Naive thymus-derived CD4-positive, alpha-beta T cell (primary cell): ENCODE results near the gene IBA57. TPM values are rescaled to one million over a fixed set of nuclear protein-coding genes. Genes with fewer than 3 reads are reported as not detected.
A peak's percentile ranks its signal among the peaks of the same experiment; 100 is the strongest.
"Not testable (repeated sequence)": the region's sequence is repeated elsewhere in the genome, so short reads cannot be mapped to it uniquely, and the experiment has no call there.

Experiments used
- ATAC-seq: fragments of 150-1000 bp; cut with Tn5 transposase; 2 replicates; pipeline ENCODE4 v1.10.0; 2021; ENCODE audit warnings: mild to moderate bottlenecking, moderate library complexity
- CTCF ChIA-PET: fragments of 350-600 bp; sonication (Branson Sonifier 250); formaldehyde crosslinking; loops from one replicate; lab custom pipeline; 2021; ENCODE audit warnings: antibody characterized with exemption; lab: Charles Lee
- POLR2A ChIA-PET: fragments of 350-600 bp; sonication (Branson Sonifier 250); formaldehyde crosslinking; loops from one replicate; lab custom pipeline; 2021; ENCODE audit warnings: antibody characterized with exemption, inconsistent platforms; lab: Charles Lee
- DNase-seq, 9 donors: peaks; one replicate each; pipeline versions ENCODE4 v3.0.0 to v3.0.0-alpha.2; 2020 to 2022; ENCODE audit warnings: mixed read lengths in 1 of 9
- H3K27ac ChIP-seq: one replicate; pipeline ENCODE4 v1.7.0; 2013; ENCODE audit warnings: mild to moderate bottlenecking, low read depth, low read length, moderate library complexity
- H3K27me3 ChIP-seq, 2 donors: one replicate each; pipeline ENCODE4 v1.7.0; 2013; ENCODE audit warnings: low read length in 2 of 2, mild to moderate bottlenecking in 2 of 2, moderate library complexity in 2 of 2; ENCODE audit not compliant: control insufficient read depth in 2 of 2, insufficient read depth in 2 of 2
- H3K36me3 ChIP-seq, 3 experiments: 1 replicate in 2 of 3; 2 replicates in 1 of 3; pipeline ENCODE4 v1.7.0; 2013; ENCODE audit warnings: low read length in 3 of 3, mild to moderate bottlenecking in 3 of 3, moderate library complexity in 1 of 3; ENCODE audit not compliant: insufficient read depth in 3 of 3, control insufficient read depth in 2 of 3
- H3K4me1 ChIP-seq, 2 donors: one replicate each; pipeline ENCODE4 v1.7.0; 2013; ENCODE audit warnings: low read length in 2 of 2, mild to moderate bottlenecking in 2 of 2, moderate library complexity in 1 of 2; ENCODE audit not compliant: control insufficient read depth in 2 of 2, insufficient read depth in 2 of 2
- H3K4me3 ChIP-seq: 2 replicates; pipeline ENCODE4 v1.7.0; 2013; ENCODE audit warnings: mild to moderate bottlenecking, low read length
- H3K9me3 ChIP-seq, 3 experiments: 1 replicate in 2 of 3; 2 replicates in 1 of 3; pipeline ENCODE4 v1.7.0; 2013; ENCODE audit warnings: low read length in 3 of 3; ENCODE audit not compliant: control insufficient read depth in 2 of 3
- H3K27ac Mint-ChIP-seq, 9 donors: one replicate each; pipeline ENCODE4 v1.8.0; 2020 to 2022; ENCODE audit warnings: mixed read lengths in 9 of 9, mild to moderate bottlenecking in 8 of 9, moderate library complexity in 5 of 9, inconsistent platforms in 2 of 9
- H3K27me3 Mint-ChIP-seq, 5 donors: one replicate each; pipeline ENCODE4 v1.8.0; 2021 to 2022; ENCODE audit warnings: mixed read lengths in 5 of 5, mild to moderate bottlenecking in 1 of 5
- H3K36me3 Mint-ChIP-seq, 5 donors: one replicate each; pipeline ENCODE4 v1.8.0; 2020 to 2022; ENCODE audit warnings: mixed read lengths in 5 of 5, mild to moderate bottlenecking in 3 of 5, inconsistent platforms in 1 of 5
- H3K4me1 Mint-ChIP-seq, 7 donors: one replicate each; pipeline ENCODE4 v1.8.0; 2020 to 2022; ENCODE audit warnings: mixed read lengths in 7 of 7, mild to moderate bottlenecking in 3 of 7, inconsistent platforms in 1 of 7
- H3K4me3 Mint-ChIP-seq, 10 donors: one replicate each; pipeline ENCODE4 v1.8.0; 2020 to 2022; ENCODE audit warnings: mild to moderate bottlenecking in 10 of 10, mixed read lengths in 10 of 10, moderate library complexity in 6 of 10, inconsistent platforms in 2 of 10
- H3K9me3 Mint-ChIP-seq, 11 donors: one replicate each; pipeline ENCODE4 v1.8.0; 2020 to 2022; ENCODE audit warnings: mixed read lengths in 11 of 11, mild to moderate bottlenecking in 4 of 11, inconsistent platforms in 1 of 11, moderate library complexity in 1 of 11
- intact Hi-C, 2 donors: fragments of 100-400 bp; cut with micrococcal nuclease; formaldehyde crosslinking; loops; one replicate each; pipeline ENCODE4 v1.15.1; 2023
- polyA plus RNA-seq, 2 donors: library from polyadenylated mRNA; unstranded; fragments of 300-500 nt; fragmentation: Illumina TruSeq; gene quantifications; one replicate each; pipeline ENCODE4 v1.2.3, GENCODE V29; 2021
- total RNA-seq, 6 experiments: library from RNA in 5 of 6; stranded (reverse) in 5 of 6; gene quantifications; 1 replicate in 5 of 6; 2 replicates in 1 of 6; pipeline ENCODE4 v1.2.3 and lab custom pipeline; 2021 to 2026

IBA57 gene
- total and polyA plus RNA-seq, 7 experiments from 2014 or later, result 5.4 to 17.1 (median 10.2) TPM

GRCh38 chr1:228226956-228227791 lies 61.6 kb downstream of the IBA57 start:
- Mint-ChIP-seq H3K36me3 (peaks cover 28 to 88% (median 79%) of the 10 kb centered on the region in 5 donors), H3K9me3 (peaks cover 0 to 27% (median 9%) of the 10 kb centered on the region in 11 donors), H3K4me3 (no peak overlapping the region), H3K27ac (peak overlapping the region in 1 of 9 donors; percentile 22), H3K4me1 (peaks cover 0 to 13% (median 5%) of the 10 kb centered on the region in 7 donors), H3K27me3 (no peaks in the 10 kb centered on the region)
- ChIA-PET CTCF (interaction anchor here (1.0 kb wide), 1 partner anchor 12 kb away, joined by 3 read pairs; no protein-coding TSS in a partner anchor), POLR2A (no interaction called here)
- H3K4me3 ChIP-seq, result no peak overlapping the region
- H3K27ac ChIP-seq, result no peak overlapping the region
- ATAC-seq (no peak), DNase-seq (no peak)
- no peaks in the 10 kb centered on the region for H3K4me1 ChIP-seq
- H3K36me3 ChIP-seq, result peaks cover 0 to 79% (median 12%) of the 10 kb centered on the region in 3 experiments
- no peaks in the 10 kb centered on the region for H3K27me3 ChIP-seq
- H3K9me3 ChIP-seq, result peaks cover 0 to 18% (median 0%) of the 10 kb centered on the region in 3 experiments
- intact Hi-C loops, result no loop called here

- Mint-ChIP-seq H3K36me3 (peaks cover 35 to 88% (median 80%) of the 10 kb centered on the region in 5 donors), H3K4me1 (peaks cover 0 to 10% (median 4%) of the 10 kb centered on the region in 7 donors), H3K9me3 (peaks cover 0 to 37% (median 12%) of the 10 kb centered on the region in 11 donors)
- H3K27ac ChIP-seq, intact Hi-C loops, H3K4me3 ChIP-seq, DNase-seq, H3K27ac Mint-ChIP-seq, ATAC-seq, H3K4me1 ChIP-seq, H3K4me3 Mint-ChIP-seq, H3K27me3 Mint-ChIP-seq, H3K27me3 ChIP-seq, POLR2A ChIA-PET: not testable (repeated sequence)
- H3K9me3 ChIP-seq, result peaks cover 0 to 26% (median 0%) of the 10 kb centered on the region in 3 experiments
- CTCF ChIA-PET, result interaction anchor here (0.6 kb wide), 1 partner anchor 282 kb away, joined by 3 read pairs; no protein-coding TSS in a partner anchor
- H3K36me3 ChIP-seq, result peaks cover 0 to 78% (median 12%) of the 10 kb centered on the region in 3 experiments
Observed at GRCh38 chr1:228228147-228228546, 62.5 kb downstream of the IBA57 start.

GRCh38 chr1:228228601-228229074 lies 63.0 kb downstream of the IBA57 start:
- Histone ChIP-seq H3K36me3 (peaks cover 0 to 77% (median 12%) of the 10 kb centered on the region in 3 experiments), H3K9me3 (peaks cover 0 to 26% (median 0%) of the 10 kb centered on the region in 3 experiments), H3K4me1 (no peaks in the 10 kb centered on the region), H3K27me3 (no peaks in the 10 kb centered on the region), H3K4me3 (no peak overlapping the region), H3K27ac (no peak overlapping the region)
- Mint-ChIP-seq H3K27ac (peak overlapping the region in 2 of 9 donors; percentile 4 to 51), H3K4me1 (peaks cover 0 to 12% (median 4%) of the 10 kb centered on the region in 7 donors), H3K4me3 (no peak overlapping the region), H3K9me3 (peaks cover 2 to 39% (median 14%) of the 10 kb centered on the region in 11 donors), H3K36me3 (peaks cover 40 to 88% (median 80%) of the 10 kb centered on the region in 5 donors), H3K27me3 (no peaks in the 10 kb centered on the region)
- ChIA-PET POLR2A (interaction anchor here (0.7 kb wide), 1 partner anchor 296 kb away, joined by 4 read pairs; no protein-coding TSS in a partner anchor), CTCF (interaction anchor here (0.6 kb wide), 2 partner anchors 282 to 998 kb away, joined by 3 read pairs; no protein-coding TSS in a partner anchor)
- DNase-seq, result no peak
- ATAC-seq, result no peak
- intact Hi-C loops, result no loop called here

- Histone ChIP-seq H3K27me3 (no peaks in the 10 kb centered on the region), H3K4me3 (no peak overlapping the region), H3K9me3 (peaks cover 0 to 11% (median 0%) of the 10 kb centered on the region in 3 experiments), H3K36me3 (peaks cover 0 to 67% (median 0%) of the 10 kb centered on the region in 3 experiments), H3K27ac (no peak overlapping the region), H3K4me1 (no peaks in the 10 kb centered on the region)
- POLR2A ChIA-PET, result no interaction called here
- intact Hi-C loops, result no loop called here
- CTCF ChIA-PET, result no interaction called here
- Mint-ChIP-seq H3K9me3 (peaks cover 2 to 44% (median 20%) of the 10 kb centered on the region in 11 donors), H3K27ac (no peak overlapping the region), H3K4me1 (peaks cover 0 to 21% (median 4%) of the 10 kb centered on the region in 7 donors), H3K27me3 (no peaks in the 10 kb centered on the region), H3K36me3 (peaks cover 41 to 88% (median 79%) of the 10 kb centered on the region in 5 donors), H3K4me3 (no peak overlapping the region)
- DNase-seq, result no peak
- no peak for ATAC-seq
Observed at GRCh38 chr1:228231189-228231588, 65.6 kb downstream of the IBA57 start.

Other genes with a start within 250 kb of the IBA57 start
- under 1 TPM in 1 of 5 experiments, not detected in 4; 0.29 TPM for gene WNT9A, start 217.9 kb upstream of the IBA57 start, total RNA-seq
- gene WNT9A, start 217.9 kb upstream of the IBA57 start, polyA plus RNA-seq, result not detected
- not detected for gene WNT3A, start 158.8 kb upstream of the IBA57 start, total RNA-seq
- gene WNT3A, start 158.8 kb upstream of the IBA57 start, polyA plus RNA-seq, result not detected
- 100 to 1,000 TPM; 198 to 390 (median 259) TPM for gene ARF1, start 83.1 kb upstream of the IBA57 start, total RNA-seq
- gene ARF1, start 83.1 kb upstream of the IBA57 start, polyA plus RNA-seq, result 100 to 1,000 TPM; 382 to 434 TPM
- 10 to 100 TPM; 16.8 to 31.8 (median 27.8) TPM for gene C1orf35, start 62.5 kb upstream of the IBA57 start, total RNA-seq
- 10 to 100 TPM; 21.9 to 33.0 TPM for gene C1orf35, start 62.5 kb upstream of the IBA57 start, polyA plus RNA-seq
- 10 to 100 TPM; 34.3 to 79.3 (median 65.2) TPM for gene MRPL55, start 56.5 kb upstream of the IBA57 start, total RNA-seq
- gene MRPL55, start 56.5 kb upstream of the IBA57 start, polyA plus RNA-seq, result 100 to 1,000 TPM; 132 to 149 TPM
- 100 to 1,000 TPM; 145 to 309 (median 279) TPM for gene GUK1, start 25.5 kb upstream of the IBA57 start, total RNA-seq
- 100 to 1,000 TPM; 278 to 315 TPM for gene GUK1, start 25.5 kb upstream of the IBA57 start, polyA plus RNA-seq
- gene GJC2, start 15.9 kb upstream of the IBA57 start, total RNA-seq, result 1 to 10 TPM in 2 of 5 experiments, under 1 TPM in 3; 0.70 to 3.3 (median 0.94) TPM
- not detected for gene GJC2, start 15.9 kb upstream of the IBA57 start, polyA plus RNA-seq
- gene OBSCN, start 42.2 kb downstream of the IBA57 start, total RNA-seq, result 100 to 1,000 TPM in 3 of 5 experiments, 10 to 100 TPM in 2; 27.4 to 132 (median 110) TPM
- gene OBSCN, start 42.2 kb downstream of the IBA57 start, polyA plus RNA-seq, result 1 to 10 TPM; 1.3 to 3.8 TPM
- 10 to 100 TPM; 36.0 to 64.9 (median 48.2) TPM for gene TRIM11, start 241.0 kb downstream of the IBA57 start, total RNA-seq
- gene TRIM11, start 241.0 kb downstream of the IBA57 start, polyA plus RNA-seq, result 10 to 100 TPM; 11.8 to 22.4 TPM